Measurements from ENCODE around the gene NSMCE3.
"Not testable (repeated sequence)": the region's sequence is repeated elsewhere in the genome, so short reads cannot be mapped to it uniquely, and the experiment has no call there.

NSMCE3 gene

GRCh38 chr15:29268706-29269484 is 727 bp downstream of the NSMCE3 start:
- no peak for DNase-seq

- DNase-seq, result no peak
Measured at GRCh38 chr15:29266052-29266582, 3.5 kb downstream of the NSMCE3 start.

- no peak for DNase-seq
Measured at GRCh38 chr15:29263289-29263688, 6.3 kb downstream of the NSMCE3 start.

GRCh38 chr15:29262738-29263137 is 6.9 kb downstream of the NSMCE3 start:
- DNase-seq, result no peak

GRCh38 chr15:29260896-29261295 is 8.7 kb downstream of the NSMCE3 start:
- no peak for DNase-seq

- DNase-seq, result no peak
Measured at GRCh38 chr15:29259233-29259632, 10.4 kb downstream of the NSMCE3 start.

- no peak for DNase-seq
Measured at GRCh38 chr15:29252234-29252633, 17.4 kb downstream of the NSMCE3 start.

- DNase-seq, result no peak
Measured at GRCh38 chr15:29244544-29244943, 25.1 kb downstream of the NSMCE3 start.

- DNase-seq, result no peak
Measured at GRCh38 chr15:29244123-29244522, 25.5 kb downstream of the NSMCE3 start.

GRCh38 chr15:29242456-29243242 is 27.0 kb downstream of the NSMCE3 start:
- DNase-seq, result no peak

GRCh38 chr15:29241207-29241606 is 28.4 kb downstream of the NSMCE3 start:
- DNase-seq, result no peak

GRCh38 chr15:29239395-29239794 is 30.2 kb downstream of the NSMCE3 start:
- DNase-seq, result no peak

GRCh38 chr15:29233566-29233965 is 36.1 kb downstream of the NSMCE3 start:
- no peak for DNase-seq

GRCh38 chr15:29226436-29227208 is 43.0 kb downstream of the NSMCE3 start:
- DNase-seq, result no peak

GRCh38 chr15:29225534-29226234 is 43.9 kb downstream of the NSMCE3 start:
- DNase-seq, result no peak

- not testable (repeated sequence) for DNase-seq
Measured at GRCh38 chr15:29224987-29225363, 44.6 kb downstream of the NSMCE3 start.

- DNase-seq, result not testable (repeated sequence)
Measured at GRCh38 chr15:29224235-29224986, 45.2 kb downstream of the NSMCE3 start.

GRCh38 chr15:29223640-29224039 is 46.0 kb downstream of the NSMCE3 start:
- DNase-seq, result no peak

- DNase-seq, result no peak
Measured at GRCh38 chr15:29222129-29222853, 47.3 kb downstream of the NSMCE3 start.

GRCh38 chr15:29220852-29221251 is 48.8 kb downstream of the NSMCE3 start:
- DNase-seq, result no peak

- no peak for DNase-seq
Measured at GRCh38 chr15:29216955-29217354, 52.7 kb downstream of the NSMCE3 start.

Measured in SHP77 treated with DMSO at 0.1 percent for 48 hours (cell line).